BJ (cell line): Measurements from ENCODE around the gene RAD21L1. TPM values are rescaled to one million over a fixed set of nuclear protein-coding genes. Genes with fewer than 3 reads are reported as not detected.

ENCODE experiments used
- CTCF ChIA-PET: fragments of 350-600 bp; formaldehyde crosslinking; extraction: SDS; loops from one replicate; lab custom pipeline; 2021; ENCODE audit warnings: antibody characterized with exemption, inconsistent platforms; lab: Yijun Ruan, JAX
- POLR2A ChIA-PET: fragments of 300-600 bp; sonication (Branson Sonifier 250); formaldehyde crosslinking; extraction: SDS; loops from one replicate; lab custom pipeline; 2021; ENCODE audit warnings: antibody characterized with exemption; lab: Charles Lee
- DNase-seq: peaks from one replicate; pipeline ENCODE4 v3.0.0-alpha.2; 2011; ENCODE audit warnings: low read depth
- H3K27me3 ChIP-seq: 2 replicates; pipeline ENCODE4 v1.6.0; 2011; ENCODE audit warnings: low read length; ENCODE audit not compliant: control insufficient read depth, insufficient read depth
- H3K36me3 ChIP-seq: 2 replicates; pipeline ENCODE4 v1.5.1; 2011; ENCODE audit warnings: low read length; ENCODE audit not compliant: control insufficient read depth, insufficient read depth
- H3K4me3 ChIP-seq: 2 replicates; pipeline ENCODE4 v1.5.1; 2011; ENCODE audit warnings: low read depth, mild to moderate bottlenecking, control low read depth, low read length
- CTCF ChIP-seq: IDR thresholded peaks from 2 replicates; pipeline ENCODE4 v1.5.1; 2011; ENCODE audit warnings: low read depth, mild to moderate bottlenecking, control low read depth, inconsistent platforms, low read length, moderate library complexity; ENCODE audit not compliant: insufficient read depth
- polyA plus RNA-seq: library from polyadenylated mRNA; depleted of rRNA; stranded (reverse); fragments of >200 nt; gene quantifications from 2 replicates; pipeline ENCODE4 v1.2.3, GENCODE V29; 2011

Gene RAD21L1
- polyA plus RNA-seq, 1 experiment = 0.06 TPM

- TF ChIP-seq CTCF = no peak
- no peak overlapping the region for H3K4me3 ChIP-seq
- POLR2A ChIA-PET = no interaction called here
- H3K36me3 ChIP-seq = no peaks in the 10 kb centered on the region; the same call in 1 of the 2 replicates
- no peak for DNase-seq
- H3K27me3 ChIP-seq = no peaks in the 10 kb centered on the region
- CTCF ChIA-PET = interaction anchor here (1.2 kb wide), 1 partner anchor 11 kb away, joined by 3 read pairs; no protein-coding TSS in a partner anchor
These were observed 72.3 kb downstream of the RAD21L1 start for GRCh38 chr20:1298166-1298565.

- no peaks in the 10 kb centered on the region for H3K27me3 ChIP-seq
- ChIA-PET POLR2A (no interaction called here), CTCF (interaction anchor here (0.9 kb wide), 1 partner anchor 15 kb away, joined by 3 read pairs; no protein-coding TSS in a partner anchor)
- no peak for TF ChIP-seq CTCF
- no peak for DNase-seq
- H3K36me3 ChIP-seq = no peaks in the 10 kb centered on the region; the same call in 1 of the 2 replicates
- no peak overlapping the region for H3K4me3 ChIP-seq
These were observed 73.2 kb downstream of the RAD21L1 start for GRCh38 chr20:1298888-1299511.

GRCh38 chr20:1299522-1299921, 73.7 kb downstream of the RAD21L1 start:
- Histone ChIP-seq H3K4me3 (no peak overlapping the region), H3K27me3 (no peaks in the 10 kb centered on the region), H3K36me3 (no peaks in the 10 kb centered on the region; the same call in 1 of the 2 replicates)
- no peak for TF ChIP-seq CTCF
- DNase-seq = no peak
- ChIA-PET POLR2A (no interaction called here), CTCF (interaction anchor here (0.9 kb wide), 1 partner anchor 16 kb away, joined by 3 read pairs; no protein-coding TSS in a partner anchor)

- no peaks in the 10 kb centered on the region; the same call in 1 of the 2 replicates for H3K36me3 ChIP-seq
- ChIA-PET POLR2A (no interaction called here), CTCF (interaction anchor here (1.0 to 1.5 kb wide), 5 partner anchors 9 to 169 kb away, joined by 3 to 4 read pairs (median 3); partner anchors contain the start of gene NSFL1C)
These were observed 74.4 kb downstream of the RAD21L1 start for GRCh38 chr20:1300083-1300840.

More at GRCh38 chr20:1300083-1300840, 74.4 kb downstream of the RAD21L1 start:
- Histone ChIP-seq H3K27me3 (no peaks in the 10 kb centered on the region), H3K4me3 (no peak overlapping the region)
- DNase-seq = no peak
- TF ChIP-seq CTCF = no peak
